DMS 273 treated with DMSO at 0.1 percent for 48 hours (cell line): ENCODE results near the gene ARHGAP8.

Experiments used
- DNase-seq: peaks from one replicate; lab custom pipeline; 2025; lab: John Stamatoyannopoulos, UW

ARHGAP8 gene

DNA sequence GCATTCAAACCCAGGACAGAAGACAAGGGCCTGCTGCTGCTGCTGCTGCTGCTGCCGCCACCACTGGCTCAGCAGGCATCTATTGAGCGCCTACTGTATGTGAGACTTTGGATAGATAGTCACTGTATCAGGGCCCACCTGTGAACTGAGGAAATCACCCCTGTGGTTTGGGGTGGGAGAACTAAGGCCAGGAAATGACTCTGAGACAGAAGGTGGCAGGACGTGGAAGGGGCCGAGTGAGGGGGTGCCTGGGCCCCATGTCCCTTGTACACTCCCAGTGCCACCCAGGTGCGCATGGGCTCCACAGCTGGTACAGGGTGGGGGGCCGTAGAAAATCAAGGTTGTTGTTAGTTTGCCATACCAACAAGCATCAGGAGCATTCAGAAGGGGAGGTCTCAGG lies 50.6 kb downstream of the ARHGAP8 start:
- DNase-seq: no peak

DNA sequence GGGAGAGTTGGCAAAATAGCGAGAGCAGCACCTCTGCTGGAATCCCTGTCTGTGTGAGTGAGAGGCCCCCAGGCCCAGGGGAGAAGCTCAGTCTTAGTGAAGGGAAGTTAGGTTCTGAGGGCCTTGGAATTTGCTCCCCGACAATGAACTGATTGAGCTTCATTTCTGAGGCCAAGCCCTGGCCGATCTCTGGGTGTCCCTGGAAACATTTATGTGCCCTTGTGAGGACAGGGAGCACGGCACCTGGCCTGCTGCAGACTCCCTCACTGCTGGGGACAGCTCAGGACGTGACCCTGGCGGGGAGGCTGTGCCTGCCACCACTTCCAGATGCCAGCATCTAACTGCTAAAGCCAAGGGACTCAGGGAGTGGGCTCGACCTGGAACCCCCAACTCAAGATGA lies 52.0 kb downstream of the ARHGAP8 start:
- DNase-seq: no peak

DNA sequence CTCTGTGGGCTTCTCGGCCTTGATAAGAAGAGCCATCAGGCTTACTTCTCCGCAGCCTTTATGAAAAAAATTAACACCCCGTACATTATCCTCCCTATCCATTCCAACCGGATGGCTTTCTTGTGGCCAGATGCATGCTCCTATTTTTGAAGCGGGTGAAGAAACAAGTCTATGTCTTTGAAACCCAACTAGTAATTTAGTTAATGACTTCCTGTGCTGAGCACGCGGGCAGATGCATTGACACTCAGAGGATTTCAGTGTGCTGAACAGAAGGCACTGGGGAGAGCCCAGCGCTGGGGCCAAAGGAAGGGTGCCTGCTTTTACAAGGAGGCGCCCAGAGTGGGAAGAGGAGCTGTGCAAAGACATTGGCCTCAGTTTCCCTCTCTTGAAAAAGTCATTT lies 53.3 kb downstream of the ARHGAP8 start:
- DNase-seq: no peak

DNA sequence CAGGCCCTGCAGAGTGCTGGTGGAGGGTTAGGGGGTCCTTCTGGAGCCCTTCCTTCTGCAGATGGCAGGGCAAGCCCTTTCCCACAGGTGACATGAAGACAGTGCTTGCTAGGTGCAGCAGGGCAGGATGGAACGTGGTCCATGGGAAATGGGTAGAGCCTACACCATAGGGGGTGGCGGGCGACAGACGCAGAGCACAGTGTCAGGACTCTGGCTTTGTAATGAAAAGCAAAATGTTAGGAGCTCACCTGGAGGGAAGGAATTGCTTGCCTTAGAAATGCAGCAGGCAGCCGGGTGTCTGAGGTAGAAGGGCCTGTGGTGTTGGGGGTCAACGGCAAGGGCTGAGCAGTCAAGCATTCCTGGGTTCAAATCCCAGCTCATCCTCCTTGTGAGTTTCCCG lies 54.9 kb downstream of the ARHGAP8 start:
- no peak for DNase-seq

DNA sequence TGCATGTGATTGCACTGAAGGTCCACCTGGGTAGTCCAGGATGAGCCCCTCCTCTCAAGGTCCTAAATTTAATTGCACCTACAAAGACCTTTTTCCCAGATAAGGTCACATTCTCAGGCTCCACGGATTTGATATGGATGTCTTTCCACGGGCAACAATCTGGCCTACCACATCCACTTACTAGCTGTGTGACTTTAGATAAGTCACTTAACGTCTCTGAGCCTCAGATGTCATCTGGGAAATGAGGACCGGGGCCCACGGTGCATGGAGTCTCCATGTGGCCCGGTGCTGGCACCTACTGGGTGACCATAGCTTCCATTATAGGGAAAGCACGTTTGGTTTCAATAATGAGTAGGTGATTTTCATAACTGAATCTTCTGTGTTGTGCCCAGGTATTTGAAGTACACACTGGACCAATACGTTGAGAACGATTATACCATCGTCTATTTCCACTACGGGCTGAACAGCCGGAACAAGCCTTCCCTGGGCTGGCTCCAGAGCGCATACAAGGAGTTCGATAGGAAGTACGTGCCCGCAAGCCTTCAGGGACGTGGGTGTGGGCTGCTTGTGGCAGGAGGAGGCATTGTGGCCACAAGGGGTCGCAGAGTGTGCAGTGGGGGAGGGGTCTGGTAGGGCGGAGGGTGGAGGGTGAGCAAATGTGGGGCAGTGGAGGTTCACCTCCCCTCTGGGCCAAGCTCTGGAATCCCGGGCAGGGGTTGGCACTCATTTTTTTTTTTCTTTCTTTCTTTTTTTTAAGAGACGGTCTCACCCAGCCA lies 55.7 kb downstream of the ARHGAP8 start:
- DNase-seq: no peak

DNA sequence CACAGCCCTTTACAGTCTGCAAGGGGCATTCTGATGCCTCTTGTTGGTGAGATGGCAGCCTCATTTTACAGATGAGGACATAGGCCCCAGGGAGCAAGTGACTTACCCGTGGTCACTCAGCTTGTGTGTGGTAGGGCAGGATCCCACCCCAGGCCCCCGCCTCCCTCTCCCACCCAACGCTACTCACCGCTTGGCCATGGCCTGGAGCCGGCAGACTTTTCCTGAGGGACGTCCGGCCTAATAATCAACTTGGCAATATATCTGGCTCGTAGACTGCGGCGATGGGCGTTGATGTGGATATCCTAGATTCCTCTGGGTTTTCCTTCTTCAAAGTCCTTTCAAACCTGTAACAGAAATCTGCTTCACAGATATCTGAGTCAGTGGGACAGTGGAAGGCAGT lies 57.1 kb downstream of the ARHGAP8 start:
- DNase-seq: no peak

DNA sequence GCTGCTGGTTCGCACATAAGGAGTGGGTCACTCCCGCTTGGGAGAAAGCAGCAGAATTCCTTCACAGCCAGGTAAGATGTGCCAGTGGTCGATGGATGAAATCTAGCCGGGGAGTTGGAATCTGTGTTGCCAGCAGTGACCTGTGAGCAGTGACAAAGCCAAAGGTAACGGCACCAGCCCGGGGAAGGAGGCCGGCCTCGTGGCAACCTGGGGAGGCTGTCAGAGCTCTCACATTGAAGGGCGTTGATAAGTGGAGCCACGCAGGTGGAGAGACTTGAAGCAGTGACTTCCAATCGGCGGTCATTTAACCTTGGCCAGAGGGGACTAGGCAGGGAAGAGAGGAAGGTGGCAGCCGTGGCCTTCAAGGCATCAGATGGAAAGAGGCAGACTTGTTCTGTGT lies 58.8 kb downstream of the ARHGAP8 start:
- DNase-seq: no peak

DNA sequence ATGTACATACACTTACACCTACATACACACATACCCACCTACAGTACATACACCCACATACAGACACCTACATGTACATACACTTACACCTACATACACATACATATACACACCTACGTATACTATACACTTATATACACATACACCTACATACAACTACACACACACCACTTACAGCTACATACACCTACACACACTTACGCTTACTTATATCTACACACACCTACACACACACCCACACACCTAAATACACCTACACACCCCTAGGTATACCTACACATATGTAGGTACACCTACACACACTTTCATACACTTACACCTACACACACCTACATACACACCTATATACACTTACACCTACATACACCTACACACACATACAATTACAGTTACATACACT lies 61.0 kb downstream of the ARHGAP8 start:
- no peak for DNase-seq

DNA sequence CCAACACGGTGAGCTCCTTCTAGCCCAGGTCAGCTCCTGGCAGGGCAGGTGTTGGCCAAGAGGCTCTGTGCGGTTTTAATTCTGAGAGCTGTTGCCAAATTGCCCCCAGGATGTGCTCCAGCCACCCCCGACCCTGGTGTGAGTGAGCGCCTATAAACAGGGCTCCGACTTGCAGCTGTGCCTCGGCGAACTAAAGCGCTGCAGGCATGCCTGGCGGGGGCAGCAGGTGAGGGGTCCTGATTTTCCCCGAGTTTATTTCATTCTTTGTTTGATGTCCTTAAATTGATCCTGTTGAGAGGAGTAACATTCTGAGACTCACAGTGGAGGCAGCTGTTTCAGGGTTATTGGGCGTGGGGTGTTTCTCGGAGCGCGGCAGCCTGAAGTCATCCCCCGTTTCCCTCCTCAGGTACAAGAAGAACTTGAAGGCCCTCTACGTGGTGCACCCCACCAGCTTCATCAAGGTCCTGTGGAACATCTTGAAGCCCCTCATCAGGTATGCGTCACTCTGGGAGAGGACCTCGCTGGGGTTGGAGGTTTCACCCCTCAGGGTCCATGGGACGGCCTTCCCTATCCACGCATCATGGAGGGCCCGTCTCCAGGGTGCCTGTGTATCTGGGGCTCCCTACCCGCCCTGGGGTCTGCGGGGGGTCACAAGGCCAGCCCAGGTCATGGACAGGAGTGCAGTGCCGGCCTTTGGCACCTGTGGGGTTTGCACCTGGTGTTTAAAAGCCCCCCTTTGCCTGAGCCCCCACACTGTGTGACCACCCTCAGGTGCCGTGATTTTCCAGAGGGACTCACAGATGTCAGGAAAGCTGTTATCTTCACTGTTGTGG lies 62.1 kb downstream of the ARHGAP8 start:
- no peak for DNase-seq

DNA sequence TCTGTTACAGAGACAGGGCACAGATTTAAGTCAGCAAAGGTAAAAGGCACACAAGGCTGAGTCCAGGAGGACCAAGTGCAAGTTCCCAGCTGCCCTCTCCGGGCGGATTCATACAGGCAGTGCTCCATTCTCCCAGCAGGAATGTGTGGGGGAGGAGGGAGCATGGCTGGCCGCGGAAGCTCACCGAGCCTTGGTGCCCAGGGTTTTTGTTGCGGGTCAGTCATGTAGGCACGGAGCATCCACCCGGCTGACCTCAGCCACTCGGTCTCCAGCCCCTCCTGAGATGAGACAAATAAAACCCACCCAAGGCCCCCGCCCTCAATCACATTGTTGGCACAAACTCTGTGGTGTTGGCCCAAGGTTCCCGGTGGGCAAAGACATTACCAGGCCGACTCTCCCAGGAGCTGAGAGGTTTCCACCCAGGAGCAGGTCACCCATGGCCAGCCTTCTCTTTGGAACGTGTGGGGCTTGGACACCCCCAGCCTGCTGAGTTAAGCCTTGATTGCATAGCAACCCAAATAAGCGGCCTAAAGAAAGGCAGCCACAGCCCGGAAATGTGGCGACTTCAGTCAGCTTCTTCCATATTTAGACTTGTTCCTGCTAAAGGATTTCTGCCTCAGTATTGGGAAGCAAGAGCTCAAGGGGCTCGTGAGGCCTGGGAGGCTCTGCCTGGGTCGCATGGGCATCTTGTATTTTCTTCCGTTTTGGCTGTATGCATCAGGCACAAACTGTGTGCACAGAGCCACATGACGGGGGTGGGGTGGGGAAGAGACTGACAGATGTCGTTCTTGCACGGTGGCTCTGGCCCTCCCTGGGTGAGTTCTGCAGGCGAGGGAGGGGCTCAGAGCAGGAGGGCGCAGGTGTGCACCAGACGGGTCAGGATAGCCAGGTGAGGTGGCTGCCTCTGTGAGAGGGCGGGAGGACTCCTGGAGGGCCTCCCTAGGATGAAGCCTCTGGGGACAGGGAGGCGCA lies 63.0 kb downstream of the ARHGAP8 start:
- DNase-seq: no peak

DNA sequence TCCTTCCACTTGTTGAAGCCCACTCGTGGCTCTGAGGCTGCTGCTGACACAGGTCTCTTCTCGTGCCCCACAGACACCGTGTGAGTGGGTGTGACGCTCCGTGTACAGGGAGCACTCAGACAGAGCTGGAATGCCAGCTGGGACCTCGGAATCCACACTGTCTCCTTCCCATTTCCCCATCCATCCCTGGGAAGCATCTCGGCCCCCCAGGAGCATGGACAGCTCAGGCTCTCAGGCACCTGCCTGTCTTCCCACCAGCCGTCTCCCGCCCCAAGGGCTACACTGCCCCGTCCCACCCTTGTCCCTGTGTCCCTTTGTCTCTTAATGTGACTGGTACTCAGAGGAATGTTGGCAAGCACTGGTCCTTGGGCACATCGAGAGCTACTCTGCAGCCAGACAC lies 63.8 kb downstream of the ARHGAP8 start:
- DNase-seq: no peak

DNA sequence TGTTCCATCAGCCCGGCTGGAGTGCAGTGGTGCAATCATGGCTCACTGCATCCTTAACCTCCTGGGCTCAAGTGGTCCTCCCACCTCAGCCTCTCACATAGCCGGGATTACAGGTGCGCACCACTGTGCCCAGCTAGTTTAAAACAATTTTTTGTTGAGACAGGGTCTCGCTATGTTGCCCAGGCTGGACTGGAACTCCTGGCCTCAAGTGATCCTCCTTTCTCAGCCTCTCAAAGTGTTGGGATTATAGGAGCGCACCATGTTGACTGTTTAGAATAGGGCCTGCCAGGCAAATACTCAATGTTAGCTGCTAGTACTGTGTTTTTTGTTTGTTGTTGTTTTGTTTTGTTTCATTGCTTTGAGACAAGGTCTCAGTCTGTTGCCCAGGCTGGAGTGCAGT lies 66.4 kb downstream of the ARHGAP8 start:
- no peak for DNase-seq

DNA sequence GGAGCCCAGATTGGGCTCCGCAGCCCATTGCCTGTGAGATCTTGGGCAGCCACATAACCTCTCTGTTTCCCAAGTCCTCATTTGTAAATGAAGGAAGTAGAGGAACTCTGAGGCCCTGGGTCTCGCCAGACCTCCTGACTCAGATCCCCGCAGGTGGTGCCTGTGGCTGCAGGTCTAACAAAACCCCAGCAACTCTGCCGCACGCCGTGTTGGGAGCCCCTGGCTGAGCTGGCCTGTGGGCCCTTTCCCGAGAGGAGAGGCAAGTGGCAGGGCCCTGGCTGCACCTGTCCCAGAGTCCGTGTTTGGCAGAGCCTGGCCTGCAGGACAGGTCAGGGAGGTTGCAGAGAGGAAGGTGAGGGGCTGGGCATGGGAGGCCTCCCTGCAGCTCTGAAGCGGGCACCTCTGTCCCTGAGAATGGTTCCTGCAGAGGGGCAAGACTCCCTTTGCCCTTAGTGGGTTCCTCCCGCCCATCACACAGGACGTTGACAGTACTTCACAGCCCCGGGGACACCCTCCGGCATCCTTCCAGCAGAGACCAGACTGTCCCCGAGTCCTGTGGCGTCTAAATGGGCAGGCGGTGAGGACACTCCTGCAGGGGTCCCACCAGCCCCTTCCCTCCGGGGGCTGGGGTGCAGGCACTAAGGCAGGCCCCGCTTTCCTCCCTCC lies 67.7 kb downstream of the ARHGAP8 start:
- no peak for DNase-seq

DNA sequence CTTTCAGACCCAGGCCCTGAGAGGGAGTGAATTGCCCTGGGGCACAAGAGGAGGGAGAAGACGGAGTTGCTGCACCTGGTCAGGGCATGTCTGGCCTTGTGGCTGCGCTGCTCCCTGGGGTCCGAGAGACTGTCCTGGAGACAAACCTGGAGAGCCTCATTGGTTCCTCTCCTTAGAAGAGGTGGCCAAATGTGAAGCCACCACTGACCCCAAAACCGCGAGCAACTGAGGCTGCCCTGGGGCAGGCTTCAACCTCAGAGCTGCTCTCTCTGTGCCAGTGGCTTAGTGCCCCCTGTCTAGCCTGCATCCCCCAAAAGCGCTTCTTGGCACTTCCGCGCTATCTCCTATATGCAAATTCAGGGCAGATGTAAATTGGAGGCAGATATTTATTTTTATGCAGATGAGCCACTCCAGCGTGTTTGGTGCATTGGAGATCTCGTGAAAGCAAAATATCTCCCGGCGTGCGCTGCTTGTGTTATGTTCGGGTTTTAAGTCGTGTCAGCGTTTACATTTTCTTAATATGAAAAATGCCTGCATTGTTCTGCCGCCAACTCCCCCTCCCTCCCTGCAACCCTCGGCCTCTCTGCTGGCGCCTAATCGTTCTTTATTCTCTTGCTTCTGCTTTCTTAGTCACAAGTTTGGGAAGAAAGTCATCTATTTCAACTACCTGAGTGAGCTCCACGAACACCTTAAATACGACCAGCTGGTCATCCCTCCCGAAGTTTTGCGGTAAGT lies 69.5 kb downstream of the ARHGAP8 start:
- no peak for DNase-seq

DNA sequence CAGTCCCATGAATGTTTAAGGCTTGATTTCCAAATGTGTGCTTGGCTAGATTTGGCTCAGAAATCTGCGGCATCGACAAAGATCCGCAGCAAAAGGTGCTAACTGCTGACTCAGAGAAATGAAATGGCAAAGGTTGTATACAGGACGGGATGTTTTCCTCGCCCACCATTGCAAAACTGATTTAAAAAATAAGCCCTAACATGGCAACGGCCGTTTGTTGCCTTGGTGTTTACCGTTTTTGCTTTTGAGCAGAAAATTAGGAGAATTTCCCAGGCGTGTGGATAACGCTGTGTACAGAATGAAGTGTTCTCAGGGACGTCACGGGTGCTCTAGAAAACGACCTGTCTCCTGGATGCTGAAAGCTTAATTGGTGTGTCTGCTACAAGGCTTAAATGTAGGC lies 70.2 kb downstream of the ARHGAP8 start:
- no peak for DNase-seq

DNA sequence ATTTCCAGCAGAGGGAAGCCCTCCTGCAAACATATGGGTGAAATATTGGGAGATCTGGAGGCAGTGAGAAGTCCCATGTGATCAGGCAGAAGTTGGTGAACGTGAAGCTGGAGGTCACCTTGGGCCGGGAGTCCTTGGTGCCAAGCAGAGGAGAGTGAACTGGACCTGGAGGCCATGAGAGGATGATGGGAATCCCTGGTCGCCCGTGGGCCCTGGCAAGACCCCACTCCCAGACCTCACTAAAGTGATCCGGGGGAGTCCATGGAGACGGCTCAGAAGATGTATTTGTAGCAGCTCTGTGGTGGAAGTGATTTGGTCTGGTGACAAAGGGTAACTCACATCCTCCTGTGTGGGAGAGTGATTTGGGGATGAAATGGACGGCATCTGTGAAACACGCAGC lies 71.0 kb downstream of the ARHGAP8 start:
- DNase-seq: no peak

DNA sequence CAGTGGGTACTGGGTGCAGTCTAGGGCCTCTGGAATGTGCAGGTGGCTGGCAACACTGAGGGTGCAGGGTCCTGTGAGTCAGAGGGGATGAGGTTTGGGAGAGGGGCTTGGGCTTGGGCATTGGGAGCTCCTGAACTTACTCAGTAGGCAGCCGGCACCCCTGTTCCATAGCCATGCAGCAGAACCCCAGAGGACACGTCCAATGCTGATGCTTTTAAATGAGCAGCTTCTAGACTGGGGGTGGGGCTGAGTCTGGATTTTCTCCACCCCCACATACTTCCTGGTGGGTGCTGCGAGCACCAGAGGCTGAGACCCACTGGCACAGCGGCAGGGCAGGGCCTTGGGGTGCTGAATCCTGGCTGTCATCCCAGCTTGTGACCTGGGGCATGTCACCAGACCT lies 71.4 kb downstream of the ARHGAP8 start:
- no peak for DNase-seq

DNA sequence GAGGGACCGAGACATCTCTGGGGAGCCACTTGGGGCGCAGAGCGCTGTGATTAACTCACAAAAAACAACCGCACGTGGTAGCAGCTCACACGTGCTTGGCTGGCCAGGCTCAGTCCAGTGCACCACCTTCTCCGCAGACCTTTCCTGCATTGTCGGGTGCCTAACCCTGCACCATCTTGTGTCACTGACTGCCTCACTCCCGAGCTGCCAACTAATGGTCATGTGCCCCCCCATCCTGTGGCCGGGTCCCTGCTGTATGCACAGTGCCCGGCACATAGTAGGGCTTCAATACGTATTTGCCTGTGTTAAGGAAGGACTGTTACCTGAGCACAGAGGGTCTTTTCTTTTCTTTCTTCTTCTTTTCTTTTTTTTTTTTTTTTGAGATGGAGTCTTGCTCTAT lies 71.9 kb downstream of the ARHGAP8 start:
- DNase-seq: no peak

DNA sequence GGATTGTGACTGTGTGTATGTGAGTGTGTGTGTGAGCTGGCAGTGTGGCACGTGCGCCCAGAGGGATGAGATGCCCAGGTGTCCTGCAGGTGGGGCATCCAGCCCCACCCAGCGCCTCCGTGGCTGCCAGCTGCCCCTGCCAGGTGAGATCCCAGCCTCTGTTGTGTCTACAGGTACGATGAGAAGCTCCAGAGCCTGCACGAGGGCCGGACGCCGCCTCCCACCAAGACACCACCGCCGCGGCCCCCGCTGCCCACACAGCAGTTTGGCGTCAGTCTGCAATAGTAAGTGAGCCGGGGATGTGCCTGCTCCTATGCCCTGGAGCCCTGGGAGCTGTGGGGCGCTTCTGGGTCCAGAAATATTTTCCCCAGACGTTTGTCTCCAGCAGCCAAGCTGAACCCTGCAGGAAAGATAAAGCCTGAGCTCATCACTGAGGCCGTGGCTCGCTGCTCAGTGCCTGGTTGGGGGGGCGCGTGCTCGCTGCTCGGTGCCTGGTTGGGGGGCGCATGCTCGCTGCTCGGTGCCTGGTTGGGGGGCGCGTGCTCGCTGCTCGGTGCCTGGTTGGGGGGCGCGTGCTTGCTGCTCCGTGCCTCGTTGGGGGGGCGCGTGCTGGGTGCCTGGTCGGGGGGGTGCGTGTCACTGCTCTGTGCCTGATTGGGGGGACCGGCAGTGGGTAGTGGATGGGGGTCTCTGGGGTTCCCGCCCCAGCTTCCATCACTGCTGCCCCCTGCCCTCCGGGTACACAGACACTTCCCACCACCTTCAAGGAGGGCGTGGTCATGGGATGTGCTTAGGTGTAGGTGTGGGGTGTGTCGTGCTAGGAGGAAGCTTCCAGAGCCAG lies 73.2 kb downstream of the ARHGAP8 start:
- DNase-seq: no peak

DNA sequence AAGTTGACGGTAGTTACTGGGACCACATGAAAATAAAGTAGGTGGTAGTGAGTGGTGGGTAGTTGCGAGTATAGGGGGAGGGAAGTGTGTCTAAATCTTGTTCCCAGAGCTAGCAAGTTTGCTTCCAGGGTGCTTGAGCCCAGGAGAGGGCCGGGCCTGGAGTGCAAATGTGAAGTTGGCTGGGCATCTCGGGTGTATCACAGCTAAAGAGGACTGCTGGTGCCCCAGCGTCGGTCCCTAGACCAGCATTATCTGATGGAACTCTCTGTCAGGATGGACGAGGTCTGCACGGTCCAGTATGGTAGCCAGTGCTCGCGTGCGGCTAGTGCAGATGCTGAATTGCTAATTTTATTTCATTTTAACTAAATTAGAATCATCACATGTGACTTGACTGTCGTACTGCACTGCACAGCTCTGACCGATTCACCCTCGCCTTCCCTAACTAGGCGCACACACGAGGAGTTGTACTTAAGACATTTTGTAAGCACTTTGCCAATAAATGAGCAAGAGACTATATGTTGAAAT lies 75.4 kb downstream of the ARHGAP8 start:
- DNase-seq: no peak
